NK-92 (cell line): ENCODE measurements around the gene FEN1.

Experiments
- DNase-seq: peaks from one replicate; lab custom pipeline; 2025; ENCODE audit not compliant: unreplicated experiment; lab: John Stamatoyannopoulos, UW

Gene FEN1, protein sequence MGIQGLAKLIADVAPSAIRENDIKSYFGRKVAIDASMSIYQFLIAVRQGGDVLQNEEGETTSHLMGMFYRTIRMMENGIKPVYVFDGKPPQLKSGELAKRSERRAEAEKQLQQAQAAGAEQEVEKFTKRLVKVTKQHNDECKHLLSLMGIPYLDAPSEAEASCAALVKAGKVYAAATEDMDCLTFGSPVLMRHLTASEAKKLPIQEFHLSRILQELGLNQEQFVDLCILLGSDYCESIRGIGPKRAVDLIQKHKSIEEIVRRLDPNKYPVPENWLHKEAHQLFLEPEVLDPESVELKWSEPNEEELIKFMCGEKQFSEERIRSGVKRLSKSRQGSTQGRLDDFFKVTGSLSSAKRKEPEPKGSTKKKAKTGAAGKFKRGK

DNA sequence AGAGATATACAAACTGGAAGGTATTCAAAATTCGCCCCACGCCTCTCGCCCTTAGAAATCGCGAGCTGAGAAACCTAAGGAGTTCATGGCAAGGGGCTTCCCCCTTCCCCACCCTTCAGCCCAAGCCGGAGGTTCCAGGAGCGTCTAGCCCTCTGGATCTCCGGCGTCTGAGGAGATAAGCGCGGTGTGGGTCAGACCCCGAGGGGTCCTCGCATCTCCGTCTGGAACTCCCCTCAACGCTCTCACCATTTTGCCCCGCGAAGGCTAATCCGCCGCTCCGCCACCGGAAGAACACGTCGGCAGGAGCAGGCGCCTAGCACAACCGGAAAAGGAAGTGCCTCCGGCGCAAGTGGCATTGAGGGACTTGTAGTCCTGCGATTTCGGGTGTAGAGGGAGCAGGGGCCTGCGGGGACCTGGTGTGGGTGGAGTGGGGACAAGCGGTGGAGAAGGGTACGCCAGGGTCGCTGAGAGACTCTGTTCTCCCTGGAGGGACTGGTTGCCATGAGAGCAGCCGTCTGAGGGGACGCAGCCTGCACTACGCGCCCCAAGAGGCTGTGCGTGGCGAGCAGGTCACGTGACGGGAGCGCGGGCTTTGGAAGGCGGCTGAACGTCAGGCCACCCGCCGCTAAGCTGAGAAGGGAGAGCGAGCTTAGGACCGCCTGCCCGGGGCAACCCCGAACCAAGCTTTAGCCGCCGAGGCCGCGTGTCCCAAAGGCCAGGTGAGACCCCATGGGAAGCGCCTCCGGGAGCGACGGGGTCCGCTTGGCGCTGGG, at the start of gene FEN1, which contains the start of gene TMEM258:
TSS of gene FEN1 (plus strand) at position 602 of the 773 bp plus-strand sequence. CDS start 2,451 bp downstream, outside the sequence.
TSS of gene TMEM258 (minus strand) at position 290 of the 773 bp plus-strand sequence. CDS start at position 249, 41 bp downstream.
- DNase-seq, result no peak

DNA sequence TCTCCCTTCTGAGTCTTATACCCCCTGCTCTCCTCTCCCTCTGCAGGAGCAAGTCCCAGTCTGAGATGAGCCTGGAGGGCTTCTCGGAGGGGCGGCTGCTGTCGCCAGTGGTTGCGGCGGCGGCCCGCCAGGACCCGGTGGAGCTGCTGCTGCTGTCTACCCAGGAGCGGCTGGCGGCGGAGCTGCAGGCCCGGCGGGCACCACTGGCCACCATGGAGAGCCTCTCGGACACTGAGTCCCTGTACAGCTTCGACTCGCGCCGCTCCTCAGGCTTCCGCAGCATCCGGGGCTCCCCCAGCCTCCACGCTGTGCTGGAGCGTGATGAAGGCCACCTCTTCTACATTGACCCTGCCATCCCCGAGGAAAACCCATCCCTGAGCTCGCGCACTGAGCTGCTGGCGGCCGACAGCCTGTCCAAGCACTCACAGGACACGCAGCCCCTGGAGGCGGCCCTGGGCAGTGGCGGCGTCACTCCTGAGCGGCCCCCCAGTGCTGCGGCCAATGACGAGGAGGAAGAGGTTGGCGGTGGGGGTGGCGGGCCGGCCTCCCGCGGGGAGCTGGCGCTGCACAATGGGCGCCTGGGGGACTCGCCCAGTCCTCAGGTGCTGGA, 49.1 kb upstream of the FEN1 start:
- DNase-seq, result no peak

DNA sequence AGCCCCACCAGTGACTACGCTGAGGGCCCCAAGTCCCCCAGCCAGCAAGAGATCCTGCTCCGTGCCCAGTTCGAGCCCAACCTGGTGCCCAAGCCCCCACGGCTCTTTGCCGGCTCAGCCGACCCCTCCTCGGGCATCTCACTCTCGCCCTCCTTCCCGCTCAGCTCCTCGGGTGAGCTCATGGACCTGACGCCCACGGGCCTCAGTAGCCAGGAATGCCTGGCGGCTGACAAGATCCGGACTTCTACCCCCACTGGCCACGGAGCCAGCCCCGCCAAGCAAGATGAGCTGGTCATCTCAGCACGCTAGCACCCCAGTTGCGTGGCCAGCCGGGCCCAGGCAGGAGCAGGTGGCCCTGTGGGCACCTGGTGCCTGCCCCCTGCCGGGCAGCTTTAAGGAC, 48.5 kb upstream of the FEN1 start:
- no peak for DNase-seq

DNA sequence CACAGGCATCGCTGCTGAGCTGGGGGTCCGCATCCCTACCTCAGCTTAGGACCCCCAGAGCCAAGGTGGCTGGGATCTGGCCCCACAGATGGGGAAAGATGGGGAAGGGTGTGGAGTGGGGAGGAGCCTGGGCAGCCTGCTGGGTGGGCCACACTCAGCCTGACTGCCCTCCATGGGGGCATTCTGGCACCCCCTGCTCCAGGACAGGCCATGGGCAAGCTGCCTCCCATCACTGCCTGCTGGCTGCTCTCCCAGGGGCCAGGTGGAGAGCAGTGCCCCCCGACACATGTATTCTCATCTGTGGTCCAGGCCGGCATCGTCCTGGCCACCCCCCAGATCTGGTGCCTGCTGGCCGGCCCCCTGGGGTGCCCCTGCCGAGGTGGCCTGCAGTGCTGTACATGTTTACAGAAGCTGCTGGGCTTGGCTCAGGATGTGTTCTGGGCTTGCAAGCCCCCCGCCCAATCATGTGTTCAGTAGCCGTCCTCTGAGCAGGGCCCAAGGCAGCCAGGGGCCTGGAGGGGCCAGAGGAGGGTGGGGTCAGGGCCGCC, 48.0 kb upstream of the FEN1 start:
- DNase-seq, result no peak

DNA sequence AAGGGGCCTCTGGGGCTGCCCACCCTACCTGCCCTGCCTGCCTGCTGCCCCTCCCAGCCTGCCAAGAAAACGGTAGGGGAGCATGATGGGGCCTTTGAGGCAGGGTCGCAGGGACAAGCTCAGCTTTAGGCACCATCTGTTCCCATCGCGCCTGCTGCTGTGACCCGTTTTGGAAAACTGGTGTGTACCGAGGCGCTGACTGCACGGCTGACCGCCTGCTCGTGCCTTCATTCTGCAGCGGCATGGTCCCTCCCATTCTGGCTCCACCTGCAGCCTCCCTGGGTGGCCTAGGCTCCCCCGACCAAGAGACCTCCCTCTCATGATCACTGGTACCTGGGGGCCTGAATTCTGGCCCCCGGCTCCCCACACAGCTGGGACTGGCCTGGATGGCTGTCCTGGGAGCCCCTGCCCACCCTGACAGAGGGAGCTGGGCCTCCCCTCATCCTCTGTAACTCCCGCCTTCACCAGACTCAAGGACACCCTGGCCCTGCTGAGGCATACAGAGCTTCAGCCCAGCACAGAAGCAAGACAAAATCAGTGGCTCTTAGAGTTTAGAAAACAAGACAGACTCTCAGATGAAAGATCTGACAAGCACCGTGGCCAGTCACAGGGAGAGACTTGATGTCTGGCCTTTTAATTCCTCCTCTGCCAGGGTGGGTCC, 46.8 kb upstream of the FEN1 start:
- no peak for DNase-seq

DNA sequence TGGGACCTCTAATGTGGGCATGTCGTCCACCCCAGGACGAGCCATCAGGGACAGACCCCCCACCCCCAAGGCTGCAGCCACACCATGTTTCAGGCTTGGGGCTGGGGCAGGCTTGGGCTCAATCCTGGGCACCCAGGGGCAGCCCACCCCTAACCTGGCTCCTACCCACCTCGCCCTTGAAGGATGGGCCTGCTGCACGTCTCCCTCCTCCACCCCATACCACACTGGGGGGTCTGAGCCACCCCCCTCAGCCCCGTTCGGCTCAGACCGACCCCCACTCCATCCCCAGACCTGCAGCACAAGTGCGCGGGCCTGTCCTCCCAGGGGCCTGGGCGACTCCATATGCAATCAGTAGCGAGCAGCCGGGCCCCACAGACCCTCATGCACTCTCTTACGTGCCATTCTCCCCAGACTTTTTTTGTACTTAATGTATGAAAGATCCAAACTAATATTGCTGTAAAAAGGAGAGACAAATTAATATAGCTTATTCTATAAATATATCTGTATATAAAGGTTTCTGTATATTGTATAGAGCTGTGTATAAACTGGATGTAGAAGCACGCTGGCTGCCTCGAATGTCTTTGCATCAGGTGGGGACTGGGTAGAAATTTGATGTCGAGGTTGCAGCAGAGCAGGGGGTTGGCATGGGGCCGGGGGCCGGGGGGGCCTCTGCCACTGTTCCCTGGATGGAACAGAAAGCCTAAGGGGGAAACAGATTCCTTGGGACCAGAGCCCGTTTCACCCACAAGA, 46.1 kb upstream of the FEN1 start:
- DNase-seq, result no peak

DNA sequence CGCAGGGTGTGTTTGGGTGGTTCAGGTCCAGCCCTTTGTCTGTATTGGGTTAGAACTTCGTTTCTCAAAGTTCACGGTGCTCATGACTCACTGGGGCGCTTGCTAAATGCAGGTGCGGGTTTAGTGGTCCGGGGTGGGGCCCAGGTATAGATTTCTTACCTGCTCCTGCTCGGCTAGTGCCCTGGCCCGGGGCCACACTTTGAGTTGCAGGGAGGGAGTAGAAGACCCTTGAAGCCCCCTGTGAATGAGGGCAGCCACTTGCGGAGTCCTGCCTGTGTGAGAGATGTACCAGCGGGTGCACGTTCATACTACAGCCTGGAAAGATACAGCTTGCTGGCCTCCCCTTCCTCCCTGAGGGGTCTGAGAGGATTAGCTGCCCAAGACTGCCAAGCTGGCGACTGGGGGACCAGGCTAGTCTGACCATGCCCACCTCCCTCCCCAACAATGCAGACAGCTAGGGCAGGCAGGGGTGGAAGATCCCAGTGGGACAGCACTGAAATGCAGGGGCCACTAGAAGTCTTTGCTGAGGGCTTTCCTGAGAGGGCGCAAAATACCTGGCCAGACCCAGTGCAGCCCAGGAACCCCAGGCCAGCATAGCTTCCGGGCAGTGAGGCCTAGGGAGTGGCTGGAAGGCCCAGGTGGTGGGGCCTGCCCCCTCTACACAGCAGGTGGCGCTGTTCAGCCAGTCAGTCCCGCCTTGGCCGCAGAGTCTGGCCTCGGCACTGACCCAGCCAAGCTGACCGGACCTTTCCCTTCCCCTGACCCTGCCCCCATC, 45.3 kb upstream of the FEN1 start:
- DNase-seq, result no peak

DNA sequence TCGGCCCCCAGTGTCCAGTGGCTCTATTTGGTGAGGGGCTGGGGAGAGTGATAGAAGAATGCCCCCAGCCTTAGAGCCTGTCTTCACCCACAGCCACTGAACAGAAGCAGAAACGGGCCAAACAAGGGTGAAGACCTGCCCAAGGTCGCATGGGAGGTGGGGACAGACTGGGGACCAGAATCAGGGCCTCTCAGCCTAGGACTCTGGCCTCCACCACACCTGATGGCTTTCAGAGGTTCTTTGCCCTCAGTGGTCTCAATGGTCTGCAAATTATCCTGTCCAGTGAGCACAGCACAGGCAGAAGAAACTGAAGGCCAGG, 44.8 kb upstream of the FEN1 start:
- DNase-seq, result no peak

DNA sequence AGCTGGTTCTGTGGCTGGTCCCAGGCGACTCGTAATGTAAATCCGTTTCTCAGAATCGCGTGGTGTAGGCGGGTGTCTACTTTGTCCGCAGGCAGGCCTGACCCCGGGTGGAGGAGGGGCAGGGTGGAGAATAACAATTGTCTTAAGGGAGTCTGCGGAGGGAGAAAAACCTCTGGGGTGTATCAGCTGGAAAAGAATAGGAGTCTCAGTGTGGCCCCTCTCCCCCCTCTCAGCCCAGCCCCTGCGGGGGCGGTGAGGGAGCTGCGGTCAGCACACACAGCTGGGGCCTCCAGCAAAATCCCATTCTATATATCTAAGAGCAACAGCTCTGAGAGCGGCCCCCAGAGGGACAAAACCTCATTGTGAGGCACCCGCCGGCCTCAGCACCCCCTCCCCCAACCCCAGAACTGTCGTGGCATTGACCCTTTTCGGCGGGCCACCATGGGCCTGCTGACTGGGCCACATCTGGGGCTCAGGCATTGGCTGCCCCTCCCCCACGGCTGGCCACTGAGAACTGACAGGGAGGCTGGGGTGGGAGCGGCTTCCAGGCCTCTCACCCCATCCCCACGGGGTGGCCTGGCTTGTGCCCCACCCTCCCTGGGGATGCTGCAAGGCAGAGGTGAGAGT, 43.0 kb upstream of the FEN1 start:
- DNase-seq, result no peak

DNA sequence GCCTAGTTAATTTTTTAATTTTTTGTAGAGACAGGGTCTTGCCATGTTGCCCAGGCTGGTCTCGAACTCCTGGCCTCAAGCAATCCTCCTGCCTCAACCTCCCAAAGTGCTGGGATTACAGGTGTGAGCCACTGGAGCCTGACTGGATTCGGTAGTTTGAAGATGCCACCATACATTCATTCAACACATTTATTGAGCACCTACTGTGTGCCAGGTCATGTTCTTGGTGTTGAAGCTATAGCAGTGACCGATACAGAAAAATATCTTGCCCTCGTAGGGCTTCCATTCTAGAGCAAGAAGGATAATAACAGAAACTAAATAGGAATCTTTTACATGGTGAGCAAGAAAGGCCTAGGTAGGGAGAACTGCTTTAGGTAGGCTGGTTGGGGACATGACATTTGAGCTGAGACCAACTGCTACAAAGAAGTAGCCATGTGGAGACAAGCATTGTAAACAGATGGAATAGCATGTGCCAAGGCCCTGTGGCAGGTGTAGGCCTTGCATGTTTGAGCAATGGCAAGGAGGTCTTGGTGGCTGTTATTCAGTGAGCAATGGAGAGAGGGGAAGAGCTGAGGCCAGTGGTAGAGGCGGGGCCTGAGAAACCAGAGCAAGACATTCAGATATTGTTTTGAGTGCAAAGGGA, 42.0 kb upstream of the FEN1 start:
- DNase-seq, result no peak

DNA sequence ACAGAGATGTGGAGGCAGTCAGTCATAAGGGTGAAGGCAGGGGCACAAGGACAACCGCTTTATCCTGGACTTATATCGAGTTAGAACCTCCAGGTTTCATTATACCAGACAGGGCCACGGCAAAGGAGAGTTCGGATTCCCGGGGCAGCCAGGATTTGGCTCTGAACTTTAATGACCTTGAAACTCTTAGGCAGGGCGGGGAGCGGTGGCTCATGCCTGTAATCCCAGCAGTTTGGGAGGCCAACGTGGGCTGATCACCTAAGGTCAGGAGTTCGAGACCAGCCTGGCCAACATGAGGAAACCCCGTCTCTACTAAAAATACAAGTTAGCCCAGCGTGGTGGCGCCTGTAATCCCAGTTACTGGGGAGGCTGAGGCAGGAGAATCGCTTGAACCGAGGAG, 41.3 kb upstream of the FEN1 start:
- no peak for DNase-seq

DNA sequence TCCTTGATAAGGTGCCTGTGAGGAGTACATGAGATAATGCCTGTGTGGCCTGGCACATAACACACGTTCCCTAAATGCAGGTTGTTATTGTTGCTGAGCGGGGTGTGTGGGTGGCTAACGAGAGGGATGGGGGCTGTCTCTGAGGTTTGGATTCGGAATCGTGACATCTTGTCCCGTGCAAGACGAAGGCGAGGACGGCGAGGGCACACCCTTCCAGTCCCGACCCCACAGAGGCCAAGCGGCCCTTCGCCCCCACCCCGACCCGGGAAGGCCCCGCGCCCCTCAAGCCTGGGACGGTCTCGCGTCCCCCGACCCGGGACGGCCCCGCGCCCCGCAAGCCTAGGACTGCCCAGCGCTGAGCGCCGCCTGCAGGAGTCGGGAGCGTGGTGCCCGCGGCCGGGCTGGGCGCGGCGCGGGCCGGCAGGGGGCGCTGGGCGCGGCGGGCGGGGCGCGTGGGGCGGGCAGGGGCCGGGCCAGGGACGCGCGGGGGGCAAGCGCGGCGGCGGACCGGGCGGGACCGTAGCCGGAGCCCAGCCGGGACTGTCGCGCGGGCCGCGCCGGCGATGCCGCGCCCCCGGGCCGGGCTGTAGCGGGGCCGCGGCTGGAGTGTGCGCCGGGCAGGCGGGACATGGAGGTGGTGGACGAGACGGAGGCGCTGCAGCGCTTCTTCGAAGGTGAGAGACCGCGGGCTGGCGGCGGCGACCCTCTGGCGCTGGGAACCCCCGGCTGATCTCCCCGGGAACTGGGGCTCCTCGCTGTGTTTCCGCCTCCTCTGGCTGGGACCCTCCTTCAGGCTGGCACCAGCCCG, 40.4 kb upstream of the FEN1 start, which contains the start of gene MYRF:
TSS of gene MYRF (plus strand) at position 520 of the 808 bp plus-strand sequence. CDS start at position 629, 109 bp downstream.
- no peak for DNase-seq

DNA sequence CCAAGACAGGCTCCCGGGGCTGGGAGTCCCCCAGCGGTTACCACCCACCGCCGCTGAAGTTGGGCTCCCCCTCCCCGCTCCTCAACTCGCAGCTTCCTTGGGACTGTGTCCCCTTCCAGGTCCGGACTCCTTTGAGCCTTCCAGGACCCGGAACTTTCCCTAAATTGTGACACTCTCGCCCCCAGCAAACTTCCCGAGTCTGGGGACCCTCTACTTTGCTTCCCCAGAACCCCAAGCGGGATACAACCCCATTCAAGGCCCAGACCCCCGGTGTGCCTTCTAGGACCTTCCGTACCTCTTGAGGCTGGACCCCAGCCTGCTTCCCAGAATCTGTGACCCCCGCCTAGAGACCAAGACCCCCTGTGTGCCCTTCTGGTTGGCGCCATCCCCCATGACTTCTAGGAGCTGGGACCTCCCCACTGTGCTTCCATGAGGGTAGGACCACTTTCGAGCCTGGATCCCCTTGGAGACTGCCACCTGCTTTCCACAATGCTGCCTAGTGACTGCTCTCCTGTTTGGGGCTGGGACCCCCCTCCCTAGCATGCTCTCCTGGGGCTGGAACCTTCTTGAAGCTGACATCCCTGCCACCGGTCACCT, 39.7 kb upstream of the FEN1 start:
- no peak for DNase-seq

DNA sequence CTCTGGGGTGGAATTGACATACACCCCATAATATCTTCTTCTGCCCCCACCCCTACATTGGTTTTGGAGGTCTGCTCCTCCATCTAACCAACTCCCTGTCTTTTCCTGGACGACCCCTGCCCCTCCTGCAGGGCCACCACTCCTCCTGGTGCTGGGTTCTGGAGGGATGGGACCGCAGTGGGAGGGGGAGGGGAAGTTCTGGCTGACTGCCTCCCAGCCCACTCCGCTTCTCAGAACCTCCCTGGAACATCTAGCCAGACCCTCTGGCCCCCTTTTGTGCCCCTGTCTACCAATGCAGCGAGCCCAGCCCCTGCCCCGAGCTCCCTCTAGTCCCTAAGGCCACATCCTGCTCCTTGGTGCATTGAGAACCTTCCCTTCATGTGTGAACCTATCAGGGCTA, 39.0 kb upstream of the FEN1 start:
- no peak for DNase-seq

DNA sequence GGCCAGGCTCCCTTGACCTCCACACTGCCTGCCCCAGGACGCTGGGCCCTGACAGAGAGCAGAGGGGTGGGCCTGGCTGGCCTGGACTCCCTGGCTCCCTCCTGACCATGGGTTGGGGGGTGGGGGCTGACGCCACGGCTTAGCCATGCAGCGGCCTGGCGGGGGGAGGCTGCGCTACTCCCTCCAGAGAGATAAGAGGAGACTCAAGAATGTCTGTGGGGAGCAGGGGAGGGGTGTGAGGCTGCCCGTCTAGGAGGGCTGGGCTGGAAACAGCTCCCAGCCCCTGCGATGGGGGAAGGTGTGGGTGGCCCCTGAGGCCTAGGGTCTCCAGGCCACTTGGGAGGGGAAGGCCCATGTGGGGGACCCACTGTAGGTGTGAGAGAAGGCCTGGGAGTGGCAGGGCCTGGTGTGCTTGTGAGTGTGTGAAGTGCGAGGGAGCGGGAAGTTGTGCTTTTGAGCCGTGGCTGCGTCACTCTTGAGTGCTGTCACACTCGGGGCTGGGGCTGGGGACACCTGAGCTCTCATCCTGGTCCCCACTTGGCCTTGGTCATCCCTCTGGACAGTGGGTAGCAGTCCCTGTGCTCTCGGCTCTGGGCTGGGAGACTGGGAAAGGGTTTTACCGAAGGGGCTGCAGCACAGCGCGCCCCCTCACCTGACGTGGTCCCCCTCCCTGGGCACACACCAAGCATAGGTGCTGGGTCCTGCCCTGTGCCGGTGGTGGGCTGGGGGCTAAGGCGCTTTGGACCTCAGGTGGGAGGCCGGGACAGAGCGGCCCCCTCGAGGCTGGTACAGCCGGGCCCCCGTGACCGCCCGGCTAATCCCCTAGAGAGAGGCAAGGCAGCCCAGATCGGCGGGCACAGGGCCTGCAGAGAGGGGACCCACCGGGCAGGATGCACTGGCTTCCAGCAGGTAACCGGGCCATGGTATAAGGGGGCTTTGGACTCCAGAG, 37.9 kb upstream of the FEN1 start:
- DNase-seq, result no peak

DNA sequence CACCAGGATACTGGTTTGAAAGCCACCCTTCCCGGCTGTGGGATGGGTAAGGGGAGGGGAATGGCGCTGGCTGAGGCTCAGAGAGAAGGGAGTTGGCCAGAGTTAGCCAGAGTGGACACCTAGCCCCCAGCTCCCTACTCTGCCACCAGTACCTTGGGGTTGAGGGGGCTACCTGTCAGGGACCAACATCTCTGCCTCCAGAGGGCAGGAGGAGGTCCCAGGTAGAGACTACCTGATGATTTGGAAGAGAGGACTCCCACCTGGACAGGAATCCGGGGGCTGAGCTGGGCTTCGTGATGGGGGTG, 36.6 kb upstream of the FEN1 start:
- DNase-seq, result no peak
